Loucy (cell line): ENCODE results near the gene SUDS3.

ENCODE experiments used
- H2AFZ ChIP-seq: fragments of 200-600 bp; sonication (generic); 2 replicates; pipeline ENCODE4 v1.6.0; 2016; ENCODE audit warnings: antibody characterized with exemption, mild to moderate bottlenecking, low read length, moderate library complexity
- H3F3A ChIP-seq: fragments of 200-600 bp; 2 replicates; pipeline ENCODE4 v1.6.0; 2016; ENCODE audit warnings: antibody characterized with exemption, low read depth, mild to moderate bottlenecking
- H3K27me3 ChIP-seq: fragments of 200-600 bp; sonication (generic); 2 replicates; pipeline ENCODE4 v1.6.1; 2014; ENCODE audit warnings: low read length, mild to moderate bottlenecking; ENCODE audit not compliant: insufficient read depth, poor library complexity, severe bottlenecking
- H3K36me3 ChIP-seq: fragments of 200-600 bp; sonication (generic); 2 replicates; pipeline ENCODE4 v1.6.1; 2016; ENCODE audit warnings: low read length; ENCODE audit not compliant: insufficient read depth
- H3K4me1 ChIP-seq: fragments of 200-600 bp; sonication (generic); 2 replicates; pipeline ENCODE4 v1.5.1; 2014; ENCODE audit warnings: low read length, mild to moderate bottlenecking; ENCODE audit not compliant: insufficient read depth, poor library complexity, severe bottlenecking
- H3K4me2 ChIP-seq: fragments of 200-600 bp; sonication (generic); 2 replicates; pipeline ENCODE4 v1.6.0; 2014; ENCODE audit warnings: antibody characterized with exemption, low read length, low read depth, mild to moderate bottlenecking; ENCODE audit not compliant: poor library complexity, severe bottlenecking
- H3K4me3 ChIP-seq: fragments of 200-600 bp; sonication (generic); 2 replicates; pipeline ENCODE4 v1.5.1; 2014; ENCODE audit warnings: low read length, mild to moderate bottlenecking, mixed read lengths; ENCODE audit not compliant: poor library complexity, severe bottlenecking
- H3K79me2 ChIP-seq: fragments of 200-600 bp; sonication (generic); 2 replicates; pipeline ENCODE4 v1.6.1; 2014; ENCODE audit warnings: low read length; ENCODE audit not compliant: insufficient read depth
- H3K9ac ChIP-seq: fragments of 200-600 bp; sonication (generic); 2 replicates; pipeline ENCODE4 v1.6.0; 2014; ENCODE audit warnings: mild to moderate bottlenecking, low read depth, low read length, moderate library complexity; ENCODE audit not compliant: poor library complexity, severe bottlenecking
- H3K9me2 ChIP-seq: fragments of 200-600 bp; sonication (generic); replicated peaks from 2 replicates; pipeline ENCODE4 v1.6.1; 2016; ENCODE audit warnings: low read depth, low read length, mixed read lengths
- H3K9me3 ChIP-seq: fragments of 200-600 bp; sonication (generic); 2 replicates; pipeline ENCODE4 v1.6.1; 2014; ENCODE audit warnings: mild to moderate bottlenecking, antibody characterized with exemption, low read length, low read depth; ENCODE audit not compliant: insufficient read depth
- H4K20me1 ChIP-seq: fragments of 200-600 bp; sonication (generic); 2 replicates; pipeline ENCODE4 v1.6.0; 2014; ENCODE audit warnings: antibody characterized with exemption, low read length, mild to moderate bottlenecking; ENCODE audit not compliant: insufficient read depth, poor library complexity, severe bottlenecking
- EZH2phosphoT487 ChIP-seq: fragments of 200-600 bp; IDR thresholded peaks from 2 replicates; pipeline ENCODE4 v1.6.1; 2018; ENCODE audit warnings: antibody characterized with exemption, mild to moderate bottlenecking, moderate library complexity, borderline replicate concordance
- TF ChIP-seq, protein P1 (sequence below): fragments of 200-600 bp; sonication (generic); conservative IDR thresholded peaks from 2 replicates; pipeline ENCODE4 v1.5.1; 2014; ENCODE audit warnings: mild to moderate bottlenecking, antibody characterized with exemption, low read length

The SUDS3 gene

DNA sequence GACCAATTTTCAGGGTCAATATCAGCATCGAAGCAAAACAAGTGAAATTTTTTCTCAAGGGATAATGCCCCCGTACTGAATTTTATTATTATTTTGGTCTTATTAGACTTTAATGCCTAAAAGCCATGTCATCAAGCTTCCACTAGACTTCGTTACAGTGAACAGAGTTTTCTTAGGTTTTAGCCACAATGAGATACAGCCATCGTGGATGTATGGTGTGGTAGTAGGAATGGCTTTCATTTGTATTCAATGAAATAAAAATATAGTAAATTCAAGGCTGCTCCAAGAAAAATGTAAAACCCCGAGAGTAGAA, 15.3 kb upstream of the SUDS3 start:
- Histone ChIP-seq H3K9me3 (no peaks in the 10 kb centered on the region), H3K36me3 (no peaks in the 10 kb centered on the region), H3K4me2 (no peak overlapping the region), H3F3A (0 out of 2 replicates have a peak, but pooled peaks cover 2% of the 10 kb centered on the region), H3K79me2 (peaks cover 97% of the 10 kb centered on the region), H3K4me3 (no peak overlapping the region), H3K9me2 (no peaks in the 10 kb centered on the region), H2AFZ (no peak overlapping the region), H3K27me3 (no peaks in the 10 kb centered on the region), H3K9ac (no peak overlapping the region), H4K20me1 (peaks cover 31% of the 10 kb centered on the region), H3K4me1 (peaks cover 42% of the 10 kb centered on the region)
- TF ChIP-seq, protein P1, sequence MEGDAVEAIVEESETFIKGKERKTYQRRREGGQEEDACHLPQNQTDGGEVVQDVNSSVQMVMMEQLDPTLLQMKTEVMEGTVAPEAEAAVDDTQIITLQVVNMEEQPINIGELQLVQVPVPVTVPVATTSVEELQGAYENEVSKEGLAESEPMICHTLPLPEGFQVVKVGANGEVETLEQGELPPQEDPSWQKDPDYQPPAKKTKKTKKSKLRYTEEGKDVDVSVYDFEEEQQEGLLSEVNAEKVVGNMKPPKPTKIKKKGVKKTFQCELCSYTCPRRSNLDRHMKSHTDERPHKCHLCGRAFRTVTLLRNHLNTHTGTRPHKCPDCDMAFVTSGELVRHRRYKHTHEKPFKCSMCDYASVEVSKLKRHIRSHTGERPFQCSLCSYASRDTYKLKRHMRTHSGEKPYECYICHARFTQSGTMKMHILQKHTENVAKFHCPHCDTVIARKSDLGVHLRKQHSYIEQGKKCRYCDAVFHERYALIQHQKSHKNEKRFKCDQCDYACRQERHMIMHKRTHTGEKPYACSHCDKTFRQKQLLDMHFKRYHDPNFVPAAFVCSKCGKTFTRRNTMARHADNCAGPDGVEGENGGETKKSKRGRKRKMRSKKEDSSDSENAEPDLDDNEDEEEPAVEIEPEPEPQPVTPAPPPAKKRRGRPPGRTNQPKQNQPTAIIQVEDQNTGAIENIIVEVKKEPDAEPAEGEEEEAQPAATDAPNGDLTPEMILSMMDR = no peak
- no peak for TF ChIP-seq EZH2phosphoT487

DNA sequence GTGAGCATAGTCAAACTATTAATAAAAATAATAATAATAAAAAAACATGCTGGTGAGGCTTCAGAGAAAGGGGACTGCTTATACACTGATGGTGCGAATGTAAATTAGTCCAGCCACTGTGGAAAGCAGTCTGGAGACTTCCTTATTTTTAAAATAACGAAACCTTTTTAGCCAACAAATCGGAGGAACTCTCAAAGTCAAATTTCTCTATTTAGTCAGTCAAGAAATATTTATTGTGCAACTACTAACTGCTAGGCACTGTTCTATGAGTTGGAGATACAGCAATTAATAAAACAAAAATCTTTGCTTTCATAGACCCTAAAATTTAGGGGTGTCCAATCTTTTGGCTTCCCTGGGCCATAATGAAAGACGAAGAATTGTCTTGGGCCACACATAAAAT, 14.5 kb upstream of the SUDS3 start:
- TF ChIP-seq, protein P1 = no peak
- no peak for TF ChIP-seq EZH2phosphoT487
- Histone ChIP-seq H3F3A (0 out of 2 replicates have a peak, but pooled peaks cover 2% of the 10 kb centered on the region), H4K20me1 (peaks cover 26% of the 10 kb centered on the region), H3K36me3 (no peaks in the 10 kb centered on the region), H3K4me1 (peaks cover 42% of the 10 kb centered on the region), H3K27me3 (no peaks in the 10 kb centered on the region), H3K79me2 (peaks cover 96% of the 10 kb centered on the region), H3K4me3 (no peak overlapping the region), H3K9ac (no peak overlapping the region), H3K9me3 (no peaks in the 10 kb centered on the region), H3K9me2 (no peaks in the 10 kb centered on the region), H2AFZ (no peak overlapping the region), H3K4me2 (no peak overlapping the region)

DNA sequence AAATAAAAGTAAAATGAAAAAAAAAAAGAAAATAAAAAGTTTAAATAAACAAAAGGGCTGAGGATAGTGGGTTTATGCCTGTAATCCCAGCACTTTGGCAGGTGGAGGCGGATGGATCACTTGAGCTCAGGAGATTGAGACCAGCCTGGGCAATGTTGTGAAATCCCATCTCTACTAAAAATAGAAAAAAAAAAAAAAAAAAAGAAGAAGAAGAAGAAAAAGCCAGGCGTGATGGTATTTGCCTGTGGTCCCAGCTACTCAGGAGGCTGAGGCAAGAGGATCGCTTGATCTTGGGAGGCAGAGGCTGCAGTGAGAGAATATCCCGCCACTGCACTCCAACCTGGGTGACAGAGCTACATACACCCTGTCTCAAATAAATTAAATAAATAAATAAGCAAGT, 7.5 kb upstream of the SUDS3 start:
- Histone ChIP-seq H3F3A (no peaks in the 10 kb centered on the region), H3K9me3 (no peaks in the 10 kb centered on the region), H3K36me3 (no peaks in the 10 kb centered on the region), H3K79me2 (peaks cover 94% of the 10 kb centered on the region), H3K9me2 (no peaks in the 10 kb centered on the region), H4K20me1 (peaks cover 35% of the 10 kb centered on the region), H2AFZ (no peak overlapping the region), H3K4me2 (peak overlapping the region; percentile 89), H3K9ac (peak overlapping the region; percentile 95), H3K27me3 (no peaks in the 10 kb centered on the region), H3K4me3 (peak overlapping the region; percentile 93), H3K4me1 (peaks cover 51% of the 10 kb centered on the region)
- TF ChIP-seq EZH2phosphoT487 = no peak
- TF ChIP-seq, protein P1 = no peak
